Vagina (tissue), 2 donors: ENCODE measurements around the gene AKIRIN2. TPM values are rescaled to one million over a fixed set of nuclear protein-coding genes. Genes with fewer than 3 reads are reported as not detected.
A peak's percentile ranks its signal among the peaks of the same experiment; 100 is the strongest.

Experiments
- DNase-seq, 2 donors: peaks; one replicate each; pipeline ENCODE4 v3.0.0-alpha.2; 2017; ENCODE audit errors: extremely low spot score in 2 of 2
- H3K27ac ChIP-seq: fragments of 200-600 bp; sonication (generic); one replicate; pipeline ENCODE4 v1.5.1; 2019
- H3K27me3 ChIP-seq: fragments of 200-600 bp; sonication (generic); one replicate; pipeline ENCODE4 v1.5.1; 2019
- H3K36me3 ChIP-seq, 2 donors: fragments of 200-600 bp; sonication (generic); one replicate each; pipeline ENCODE4 v1.5.1; 2017 to 2019
- H3K4me1 ChIP-seq: fragments of 200-600 bp; sonication (generic); one replicate; pipeline ENCODE4 v1.5.1; 2019
- H3K4me3 ChIP-seq, 2 donors: fragments of 200-600 bp; sonication (generic); 1 replicate in 1 of 2; 2 replicates in 1 of 2; pipeline ENCODE4 v1.5.1; 2016 to 2019
- H3K9me3 ChIP-seq: fragments of 200-600 bp; sonication (generic); one replicate; pipeline ENCODE4 v1.5.1; 2019
- POLR2A ChIP-seq, 2 donors: fragments of 450-650 bp; IDR thresholded peaks; one replicate each; pipeline ENCODE4 v1.6.1; 2017; ENCODE audit warnings: antibody characterized with exemption in 2 of 2, mild to moderate bottlenecking in 2 of 2, moderate library complexity in 2 of 2
- POLR2AphosphoS5 ChIP-seq, 2 donors: sonication (generic); formaldehyde crosslinking; IDR thresholded peaks; one replicate each; pipeline ENCODE4 v1.9.0; 2017; ENCODE audit warnings: antibody characterized with exemption in 2 of 2, mild to moderate bottlenecking in 2 of 2, low read depth in 1 of 2; ENCODE audit not compliant: insufficient read depth in 1 of 2
- intact Hi-C: fragments of 100-400 bp; cut with DNase I; formaldehyde crosslinking; loops from one replicate; pipeline ENCODE4 v1.15.1; 2023
- total RNA-seq: library from RNA; depleted of rRNA; stranded (reverse); fragments of >200 nt; gene quantifications from one replicate; pipeline ENCODE4 v1.2.3, GENCODE V29; 2016
- TF ChIP-seq, protein P1 (sequence below), 3 experiments: fragments of 450-650 bp in 2 of 3; fragments of 200-600 bp in 1 of 3; sonication (generic) in 1 of 3; IDR thresholded peaks; one replicate each; pipeline ENCODE4 v1.5.1; 2017 to 2019; ENCODE audit warnings: antibody characterized with exemption in 3 of 3, mild to moderate bottlenecking in 2 of 3, moderate library complexity in 2 of 3

AKIRIN2 gene
- total RNA-seq, 1 donor from 2014 or later = 32.9 TPM

DNA sequence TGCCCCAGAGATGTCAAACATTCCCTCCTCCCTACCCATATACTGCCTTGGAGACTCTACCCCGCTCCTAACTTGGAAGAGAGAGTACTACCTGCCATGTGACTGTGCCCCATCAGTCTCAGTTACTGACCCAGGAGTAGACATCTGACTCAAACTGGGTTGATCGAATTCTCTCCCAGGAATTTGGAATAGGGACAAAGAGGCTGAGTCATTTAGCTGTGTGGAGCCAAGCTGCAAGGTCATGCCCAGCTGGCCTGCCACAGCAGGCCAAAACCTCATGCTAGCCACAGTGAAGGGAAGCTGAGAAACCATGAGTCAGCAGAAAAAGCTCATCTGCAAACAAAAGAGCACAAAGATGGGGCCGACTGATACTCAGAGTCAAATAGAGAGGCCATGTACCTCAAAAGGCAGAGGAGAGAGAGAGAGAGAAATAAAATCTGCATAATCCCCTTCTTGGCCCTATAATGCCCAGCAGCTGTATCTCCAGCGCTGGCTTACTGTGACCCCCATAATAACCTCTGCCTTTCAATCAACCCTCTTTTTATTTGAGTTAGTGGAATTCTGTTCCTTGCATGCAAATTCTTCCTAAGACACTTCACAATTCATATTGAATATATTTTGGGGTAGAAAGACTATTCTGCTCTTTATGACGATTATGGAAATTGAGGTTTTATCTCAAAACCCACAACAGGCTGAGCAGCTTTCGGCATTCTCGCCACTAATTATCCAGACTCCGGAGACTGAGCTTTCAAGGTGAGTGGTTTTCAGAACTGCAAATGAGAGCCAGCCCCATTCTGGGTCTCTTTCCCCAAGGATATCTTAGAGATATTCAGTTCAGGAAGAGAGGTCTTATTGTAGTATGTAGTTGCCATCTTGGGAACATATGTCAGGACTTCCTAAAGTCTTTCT lies 21.4 kb upstream of the AKIRIN2 start:
- Histone ChIP-seq H3K4me1 (peaks cover 16% of the 10 kb centered on the region), H3K36me3 (no peaks in the 10 kb centered on the region), H3K27ac (no peak overlapping the region), H3K9me3 (no peaks in the 10 kb centered on the region), H3K4me3 (no peak overlapping the region), H3K27me3 (no peaks in the 10 kb centered on the region)
- peak in 1 of 2 donors; percentile 72 for TF ChIP-seq POLR2AphosphoS5 (IDR thresholded peaks at IDR 0.05; ENCODE audit: insufficient read depth in 1 of 2, low read depth in 1 of 2)
- no peak for TF ChIP-seq POLR2A (IDR thresholded peaks at IDR 0.05)
- DNase-seq = no peak
- intact Hi-C loops = no loop called here

DNA sequence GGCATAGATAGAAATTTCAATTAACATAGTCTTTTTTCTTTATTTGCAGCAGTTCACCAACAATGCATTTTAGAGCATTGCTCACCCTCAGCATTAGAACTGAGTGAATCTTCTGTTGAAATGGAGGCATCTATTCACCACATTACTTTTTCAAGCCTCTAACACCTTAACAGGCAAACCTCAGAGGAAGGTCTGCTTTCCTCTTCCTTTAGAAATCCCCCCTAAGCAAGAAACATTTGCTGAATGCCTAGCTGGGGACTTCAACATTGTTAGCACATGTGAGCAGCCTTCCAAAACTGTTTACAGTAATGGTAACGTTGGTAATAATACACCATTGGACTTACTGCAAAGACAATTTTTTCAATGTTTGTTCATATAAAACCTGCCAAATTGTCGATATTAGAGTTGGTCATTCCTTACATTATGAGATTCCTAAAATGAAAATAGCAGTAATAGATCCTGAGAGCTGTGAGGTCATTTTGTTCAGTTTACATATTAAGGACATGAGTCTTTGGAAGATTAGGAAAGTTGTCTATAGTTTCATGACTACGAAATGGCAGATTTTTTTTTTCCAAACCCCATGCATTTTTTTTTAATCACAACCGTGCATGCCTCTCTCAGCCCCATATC lies 20.6 kb upstream of the AKIRIN2 start:
- Histone ChIP-seq H3K36me3 (no peaks in the 10 kb centered on the region), H3K4me3 (no peak overlapping the region), H3K9me3 (no peaks in the 10 kb centered on the region), H3K27me3 (no peaks in the 10 kb centered on the region), H3K4me1 (peaks cover 16% of the 10 kb centered on the region), H3K27ac (no peak overlapping the region)
- TF ChIP-seq, protein P1, sequence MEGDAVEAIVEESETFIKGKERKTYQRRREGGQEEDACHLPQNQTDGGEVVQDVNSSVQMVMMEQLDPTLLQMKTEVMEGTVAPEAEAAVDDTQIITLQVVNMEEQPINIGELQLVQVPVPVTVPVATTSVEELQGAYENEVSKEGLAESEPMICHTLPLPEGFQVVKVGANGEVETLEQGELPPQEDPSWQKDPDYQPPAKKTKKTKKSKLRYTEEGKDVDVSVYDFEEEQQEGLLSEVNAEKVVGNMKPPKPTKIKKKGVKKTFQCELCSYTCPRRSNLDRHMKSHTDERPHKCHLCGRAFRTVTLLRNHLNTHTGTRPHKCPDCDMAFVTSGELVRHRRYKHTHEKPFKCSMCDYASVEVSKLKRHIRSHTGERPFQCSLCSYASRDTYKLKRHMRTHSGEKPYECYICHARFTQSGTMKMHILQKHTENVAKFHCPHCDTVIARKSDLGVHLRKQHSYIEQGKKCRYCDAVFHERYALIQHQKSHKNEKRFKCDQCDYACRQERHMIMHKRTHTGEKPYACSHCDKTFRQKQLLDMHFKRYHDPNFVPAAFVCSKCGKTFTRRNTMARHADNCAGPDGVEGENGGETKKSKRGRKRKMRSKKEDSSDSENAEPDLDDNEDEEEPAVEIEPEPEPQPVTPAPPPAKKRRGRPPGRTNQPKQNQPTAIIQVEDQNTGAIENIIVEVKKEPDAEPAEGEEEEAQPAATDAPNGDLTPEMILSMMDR (IDR thresholded peaks at IDR 0.05) = no peak
- TF ChIP-seq POLR2AphosphoS5 (IDR thresholded peaks at IDR 0.05; ENCODE audit: insufficient read depth in 1 of 2, low read depth in 1 of 2) (no peak), POLR2A (IDR thresholded peaks at IDR 0.05) (no peak)
- no peak for DNase-seq
- intact Hi-C loops = no loop called here

DNA sequence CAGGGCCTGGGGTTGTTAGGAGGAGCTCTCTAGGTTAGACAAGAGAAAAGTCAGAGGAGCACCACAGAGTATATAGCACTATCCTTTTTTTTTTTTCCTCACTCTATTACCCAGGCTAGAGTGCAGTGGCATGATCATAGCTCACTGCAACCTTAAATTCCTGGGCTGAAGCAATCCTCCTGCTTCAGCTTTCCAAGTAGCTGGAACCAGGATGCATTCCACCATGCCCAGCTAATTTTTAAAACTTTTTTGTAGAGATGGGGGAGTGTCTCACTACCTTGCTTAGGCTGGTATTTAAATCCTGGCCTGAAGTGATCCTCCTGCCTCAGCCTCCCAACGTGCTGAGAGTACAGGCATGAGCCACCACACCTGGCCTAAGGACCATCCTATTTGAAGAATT lies 19.3 kb upstream of the AKIRIN2 start:
- no peak for DNase-seq
- Histone ChIP-seq H3K4me1 (peaks cover 16% of the 10 kb centered on the region), H3K36me3 (no peaks in the 10 kb centered on the region), H3K4me3 (no peak overlapping the region), H3K9me3 (no peaks in the 10 kb centered on the region), H3K27me3 (no peaks in the 10 kb centered on the region), H3K27ac (no peak overlapping the region)
- TF ChIP-seq, protein P1 (IDR thresholded peaks at IDR 0.05) = no peak
- TF ChIP-seq POLR2AphosphoS5 (IDR thresholded peaks at IDR 0.05; ENCODE audit: insufficient read depth in 1 of 2, low read depth in 1 of 2) (no peak), POLR2A (IDR thresholded peaks at IDR 0.05) (no peak)
- intact Hi-C loops = no loop called here

DNA sequence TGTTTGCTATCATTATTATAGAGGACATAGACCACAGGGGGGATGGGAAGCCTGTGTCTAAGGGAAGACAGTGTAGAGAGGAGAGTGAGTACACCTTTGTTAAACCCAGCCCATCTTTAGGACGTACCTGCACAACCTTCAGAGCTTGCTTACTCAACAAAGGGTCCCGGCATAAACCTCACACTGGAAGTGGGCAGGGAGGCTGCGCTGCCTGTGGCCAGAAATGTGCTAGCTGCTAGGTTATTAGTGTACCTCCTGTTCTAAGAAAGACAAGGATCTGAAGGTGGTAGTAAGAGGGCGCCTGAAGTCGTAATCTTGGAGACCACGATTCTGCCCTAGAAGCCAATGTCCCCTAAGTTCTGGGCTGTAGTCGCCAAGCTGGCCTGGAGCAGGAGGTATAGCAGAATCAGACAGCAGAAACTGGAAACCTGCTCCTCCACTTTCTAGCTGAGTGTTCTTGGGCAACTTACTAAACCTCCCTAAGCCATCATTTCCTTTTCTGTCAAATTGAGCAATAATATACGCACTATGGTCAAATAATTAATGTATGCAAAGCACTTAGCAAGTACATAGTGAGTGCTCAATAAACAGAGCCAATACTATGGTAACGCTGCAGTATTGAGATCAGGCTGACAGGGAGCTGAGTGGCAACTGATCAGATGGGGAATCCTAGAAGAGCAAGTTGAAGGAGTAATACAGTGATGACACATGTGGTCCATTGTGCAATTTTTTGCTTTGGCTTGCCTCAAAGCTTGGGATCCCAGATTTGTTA lies 16.8 kb upstream of the AKIRIN2 start:
- Histone ChIP-seq H3K27me3 (no peaks in the 10 kb centered on the region), H3K36me3 (no peaks in the 10 kb centered on the region), H3K4me1 (peaks cover 16% of the 10 kb centered on the region), H3K27ac (no peak overlapping the region), H3K9me3 (no peaks in the 10 kb centered on the region), H3K4me3 (no peak overlapping the region)
- no peak for TF ChIP-seq POLR2A (IDR thresholded peaks at IDR 0.05)
- peak in 1 of 2 donors; percentile 59 for TF ChIP-seq POLR2AphosphoS5 (IDR thresholded peaks at IDR 0.05; ENCODE audit: insufficient read depth in 1 of 2, low read depth in 1 of 2)
- TF ChIP-seq, protein P1 (IDR thresholded peaks at IDR 0.05) = no peak
- intact Hi-C loops = no loop called here
- DNase-seq = no peak

DNA sequence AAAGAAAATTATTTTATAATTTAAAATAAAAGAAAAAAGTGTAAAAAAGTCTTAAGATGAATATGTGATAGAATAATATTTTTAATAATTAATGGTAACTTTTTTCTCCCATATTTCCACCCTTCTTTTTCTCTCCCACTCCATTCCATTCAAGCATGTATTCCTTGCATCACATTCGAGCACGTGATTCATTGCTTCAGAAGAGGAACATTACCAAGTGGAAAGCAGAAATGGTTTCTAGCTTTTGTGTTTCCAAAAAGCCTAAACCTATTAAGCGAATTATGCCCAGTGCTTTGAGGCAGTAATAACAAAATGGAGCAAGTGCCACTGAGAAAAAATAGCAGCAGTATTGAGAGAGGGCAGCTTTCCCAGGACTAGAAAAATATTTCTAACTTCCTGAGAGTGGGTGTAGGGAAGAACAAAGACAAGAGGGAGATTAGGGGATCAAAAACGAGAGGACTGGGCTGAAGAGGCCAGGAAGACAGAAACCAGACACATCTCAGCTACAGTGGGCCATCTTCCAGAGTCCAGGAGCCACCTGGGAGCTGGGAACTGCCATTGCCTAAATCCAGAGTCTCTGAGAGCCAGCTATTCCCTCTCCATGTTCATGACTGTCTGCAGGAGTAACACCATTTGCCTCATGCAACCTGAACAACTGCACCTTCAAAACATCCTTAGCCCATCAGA lies 15.0 kb upstream of the AKIRIN2 start:
- no peak overlapping the region for H3K27ac ChIP-seq
- DNase-seq = no peak
- no peaks in the 10 kb centered on the region for H3K36me3 ChIP-seq
- intact Hi-C loops = no loop called here
- no peaks in the 10 kb centered on the region for H3K9me3 ChIP-seq
- no peaks in the 10 kb centered on the region for H3K27me3 ChIP-seq
- H3K4me3 ChIP-seq = no peak overlapping the region
- TF ChIP-seq POLR2AphosphoS5 (IDR thresholded peaks at IDR 0.05; ENCODE audit: insufficient read depth in 1 of 2, low read depth in 1 of 2) (no peak), POLR2A (IDR thresholded peaks at IDR 0.05) (no peak)
- TF ChIP-seq, protein P1 (IDR thresholded peaks at IDR 0.05) = no peak
- no peaks in the 10 kb centered on the region for H3K4me1 ChIP-seq
